Neural crest cell (in vitro differentiated cells): Measurements from ENCODE around the gene TBCB. TPM values are rescaled to one million over a fixed set of nuclear protein-coding genes. Genes with fewer than 3 reads are reported as not detected.

Experiments
- DNase-seq: peaks from one replicate; pipeline ENCODE4 v3.0.0; 2021; ENCODE audit warnings: low read depth, mixed read lengths, low spot score
- H3K27ac Mint-ChIP-seq: one replicate; pipeline ENCODE4 v1.8.0; 2021; ENCODE audit warnings: mild to moderate bottlenecking, mixed read lengths; ENCODE audit not compliant: unreplicated experiment
- H3K27me3 Mint-ChIP-seq: 2 replicates; pipeline ENCODE4 v1.8.0; 2021; ENCODE audit warnings: low read depth, mild to moderate bottlenecking, mixed read lengths
- H3K36me3 Mint-ChIP-seq: 2 replicates; pipeline ENCODE4 v1.8.0; 2021; ENCODE audit warnings: low read depth, mild to moderate bottlenecking, mixed read lengths
- H3K4me1 Mint-ChIP-seq: 2 replicates; pipeline ENCODE4 v1.8.0; 2021; ENCODE audit warnings: mixed read lengths
- H3K4me3 Mint-ChIP-seq: one replicate; pipeline ENCODE4 v1.8.0; 2021; ENCODE audit warnings: mild to moderate bottlenecking, mixed read lengths
- H3K9me3 Mint-ChIP-seq: 2 replicates; pipeline ENCODE4 v1.8.0; 2021; ENCODE audit warnings: mixed read lengths
- CTCF ChIP-seq: fragments of 200-600 bp; sonication (generic); conservative IDR thresholded peaks from 2 replicates; pipeline ENCODE4 v1.5.0; 2021; ENCODE audit warnings: antibody characterized with exemption, mild to moderate bottlenecking
- total RNA-seq: library from RNA; stranded (reverse); gene quantifications from 2 replicates; pipeline ENCODE4 v1.2.1, GENCODE V29; 2021

The TBCB gene
- total RNA-seq, 1 donor from 2014 or later = 219 TPM

GRCh38 chr19:36103040-36103626, 12.1 kb upstream of the TBCB start:
- no peak for DNase-seq

GRCh38 chr19:36103842-36104552, 11.3 kb upstream of the TBCB start:
- H3K27ac Mint-ChIP-seq = no peak overlapping the region
- no peak for TF ChIP-seq CTCF
- H3K9me3 Mint-ChIP-seq = no peaks in the 10 kb centered on the region
- no peaks in the 10 kb centered on the region for H3K4me1 Mint-ChIP-seq
- no peak for DNase-seq
- no peak overlapping the region for H3K4me3 Mint-ChIP-seq
- H3K36me3 Mint-ChIP-seq = peaks cover 3% of the 10 kb centered on the region
- no peaks in the 10 kb centered on the region for H3K27me3 Mint-ChIP-seq

More at GRCh38 chr19:36103040-36103626, 12.1 kb upstream of the TBCB start:
- Mint-ChIP-seq H3K27ac (no peak overlapping the region), H3K27me3 (no peaks in the 10 kb centered on the region), H3K4me1 (no peaks in the 10 kb centered on the region), H3K4me3 (no peak overlapping the region), H3K9me3 (no peaks in the 10 kb centered on the region), H3K36me3 (peaks cover 3% of the 10 kb centered on the region)
- TF ChIP-seq CTCF = no peak

DNA sequence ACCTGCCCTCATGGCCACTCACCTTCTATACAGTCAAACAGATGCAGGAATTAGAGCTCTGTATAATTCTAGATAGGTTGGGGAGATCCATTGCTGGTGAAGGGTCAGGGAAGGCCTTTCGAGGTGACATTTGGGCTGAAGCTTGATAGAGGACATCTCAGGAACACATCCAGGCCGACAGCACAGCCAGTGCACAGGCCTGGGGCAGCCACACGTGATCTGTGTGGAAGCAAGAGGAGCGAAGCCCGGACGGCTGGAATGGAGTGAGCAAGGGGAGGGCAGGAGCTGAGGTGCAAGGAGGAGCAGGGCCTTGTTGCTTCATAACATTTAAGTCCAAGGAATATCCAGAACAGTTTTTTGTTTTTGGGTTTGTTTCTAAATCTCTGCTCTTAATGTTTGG, 8.8 kb upstream of the TBCB start:
- no peaks in the 10 kb centered on the region for H3K27me3 Mint-ChIP-seq
- H3K4me3 Mint-ChIP-seq = no peak overlapping the region
- no peaks in the 10 kb centered on the region for H3K9me3 Mint-ChIP-seq
- TF ChIP-seq CTCF = no peak
- H3K27ac Mint-ChIP-seq = no peak overlapping the region
- H3K4me1 Mint-ChIP-seq = no peaks in the 10 kb centered on the region
- no peak for DNase-seq
- H3K36me3 Mint-ChIP-seq = peaks cover 3% of the 10 kb centered on the region

DNA sequence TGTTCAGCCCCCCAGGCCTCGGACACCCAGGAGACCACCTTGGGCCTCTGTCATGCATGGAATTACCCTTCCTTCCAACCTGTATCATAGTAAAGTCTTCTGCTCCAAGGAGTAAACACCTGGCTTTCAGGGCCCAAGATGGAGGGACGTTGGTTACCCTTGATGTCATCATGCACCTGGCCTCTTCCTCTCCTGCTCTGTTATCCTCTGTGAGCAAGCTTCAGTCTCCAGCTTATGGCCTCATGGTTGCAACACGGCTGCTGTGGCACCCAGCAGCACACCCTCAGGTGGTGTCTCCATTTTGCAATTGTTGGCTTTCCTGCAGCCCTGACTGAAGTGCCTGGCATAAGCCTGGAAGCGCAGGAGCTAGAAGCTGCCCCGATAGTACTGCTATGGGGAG, 8.3 kb upstream of the TBCB start:
- no peak for TF ChIP-seq CTCF
- no peak for DNase-seq
- Mint-ChIP-seq H3K36me3 (peaks cover 3% of the 10 kb centered on the region), H3K4me1 (no peaks in the 10 kb centered on the region), H3K27me3 (no peaks in the 10 kb centered on the region), H3K4me3 (peak overlapping the region; percentile 59), H3K27ac (no peak overlapping the region), H3K9me3 (no peaks in the 10 kb centered on the region)

GRCh38 chr19:36108684-36109083, 6.6 kb upstream of the TBCB start:
- Mint-ChIP-seq H3K9me3 (no peaks in the 10 kb centered on the region), H3K36me3 (peaks cover 6% of the 10 kb centered on the region), H3K4me1 (peaks cover 8% of the 10 kb centered on the region), H3K4me3 (peak overlapping the region; percentile 71), H3K27ac (no peak overlapping the region), H3K27me3 (no peaks in the 10 kb centered on the region)
- no peak for DNase-seq
- no peak for TF ChIP-seq CTCF
